Activated CD8-positive, alpha-beta T cell treated with anti-CD3 and anti-CD28 coated beads for 36 hours (primary cell): ENCODE results near the gene ATP1A4. TPM values are rescaled to one million over a fixed set of nuclear protein-coding genes. Genes with fewer than 3 reads are reported as not detected.

ENCODE experiments used
- ATAC-seq: fragments of 200-7000 bp; cut with Tn5 transposase; one replicate; pipeline ENCODE4 v1.10.0; 2021; ENCODE audit warnings: mild to moderate bottlenecking, moderate library complexity
- CTCF ChIA-PET: fragments of 350-600 bp; sonication (Branson Sonifier 250); formaldehyde crosslinking; loops from one replicate; lab custom pipeline; 2021; ENCODE audit warnings: antibody characterized with exemption; lab: Charles Lee
- POLR2A ChIA-PET: fragments of 350-600 bp; sonication (Branson Sonifier 250); formaldehyde crosslinking; loops from one replicate; lab custom pipeline; 2021; ENCODE audit warnings: antibody characterized with exemption; lab: Charles Lee
- DNase-seq: peaks from one replicate; pipeline ENCODE4 v3.0.0-alpha.2; 2020
- H3K27ac Mint-ChIP-seq: one replicate; pipeline ENCODE4 v1.8.0; 2021; ENCODE audit warnings: mild to moderate bottlenecking, mixed read lengths
- H3K27me3 Mint-ChIP-seq: one replicate; pipeline ENCODE4 v1.8.0; 2021; ENCODE audit warnings: mixed read lengths
- H3K36me3 Mint-ChIP-seq: one replicate; pipeline ENCODE4 v1.8.0; 2021; ENCODE audit warnings: low read depth, mixed read lengths
- H3K4me1 Mint-ChIP-seq: one replicate; pipeline ENCODE4 v1.8.0; 2021; ENCODE audit warnings: low read depth, mixed read lengths
- H3K4me3 Mint-ChIP-seq: one replicate; pipeline ENCODE4 v1.8.0; 2021; ENCODE audit warnings: mild to moderate bottlenecking, moderate library complexity, mixed read lengths
- H3K9me3 Mint-ChIP-seq: one replicate; pipeline ENCODE4 v1.8.0; 2021; ENCODE audit warnings: mixed read lengths
- intact Hi-C: fragments of 100-400 bp; cut with micrococcal nuclease; formaldehyde crosslinking; loops from one replicate; pipeline ENCODE4 v1.10.0; 2022
- total RNA-seq, 2 experiments: library from RNA; stranded (reverse); gene quantifications; one replicate each; pipeline ENCODE4 v1.2.3, GENCODE V29; 2021
- TF ChIP-seq, protein P1 (sequence below): fragments of 200-600 bp; IDR thresholded peaks from one replicate; pipeline ENCODE4 v1.8.0; 2022; ENCODE audit warnings: antibody characterized with exemption, mild to moderate bottlenecking

The ATP1A4 gene
- total RNA-seq, 2 experiments from 2014 or later, result not detected

DNA sequence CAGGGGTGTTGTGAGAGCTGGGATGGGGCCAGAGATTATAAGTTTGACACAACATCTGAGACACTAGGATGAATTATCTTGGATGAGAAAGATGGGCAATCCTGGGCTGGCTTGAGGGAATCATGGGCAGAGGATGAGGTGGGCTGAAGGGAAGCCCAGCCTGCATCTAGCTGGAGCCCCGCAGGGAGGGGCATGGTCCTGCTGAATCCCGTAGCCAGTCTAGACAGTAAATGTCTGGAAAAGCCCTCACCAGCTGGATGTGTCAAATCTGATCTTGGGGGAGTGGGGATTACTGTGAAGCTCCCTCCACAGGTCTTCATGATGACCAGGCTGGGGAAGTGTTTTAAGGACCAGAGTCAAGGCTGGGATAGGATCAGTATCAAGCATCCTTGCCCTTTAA, 35.3 kb downstream of the ATP1A4 start:
- intact Hi-C loops, result no loop called here
- ChIA-PET POLR2A (interaction anchor here (0.5 kb wide), 1 partner anchor 68 kb away, joined by 3 read pairs; no protein-coding TSS in a partner anchor), CTCF (interaction anchor here (1.1 to 1.9 kb wide), 3 partner anchors 62 to 105 kb away, joined by 3 to 9 read pairs (median 4); no protein-coding TSS in a partner anchor)

GRCh38 chr1:160187407-160187806, 36.0 kb downstream of the ATP1A4 start:
- CTCF ChIA-PET, result interaction anchor here (1.1 to 1.9 kb wide), 3 partner anchors 61 to 104 kb away, joined by 3 to 9 read pairs (median 4); no protein-coding TSS in a partner anchor
- intact Hi-C loops, result no loop called here
- Mint-ChIP-seq H3K27me3 (no peaks in the 10 kb centered on the region), H3K9me3 (no peaks in the 10 kb centered on the region), H3K27ac (no peak overlapping the region), H3K4me3 (no peak overlapping the region), H3K4me1 (no peaks in the 10 kb centered on the region), H3K36me3 (no peaks in the 10 kb centered on the region)
- TF ChIP-seq, protein P1, sequence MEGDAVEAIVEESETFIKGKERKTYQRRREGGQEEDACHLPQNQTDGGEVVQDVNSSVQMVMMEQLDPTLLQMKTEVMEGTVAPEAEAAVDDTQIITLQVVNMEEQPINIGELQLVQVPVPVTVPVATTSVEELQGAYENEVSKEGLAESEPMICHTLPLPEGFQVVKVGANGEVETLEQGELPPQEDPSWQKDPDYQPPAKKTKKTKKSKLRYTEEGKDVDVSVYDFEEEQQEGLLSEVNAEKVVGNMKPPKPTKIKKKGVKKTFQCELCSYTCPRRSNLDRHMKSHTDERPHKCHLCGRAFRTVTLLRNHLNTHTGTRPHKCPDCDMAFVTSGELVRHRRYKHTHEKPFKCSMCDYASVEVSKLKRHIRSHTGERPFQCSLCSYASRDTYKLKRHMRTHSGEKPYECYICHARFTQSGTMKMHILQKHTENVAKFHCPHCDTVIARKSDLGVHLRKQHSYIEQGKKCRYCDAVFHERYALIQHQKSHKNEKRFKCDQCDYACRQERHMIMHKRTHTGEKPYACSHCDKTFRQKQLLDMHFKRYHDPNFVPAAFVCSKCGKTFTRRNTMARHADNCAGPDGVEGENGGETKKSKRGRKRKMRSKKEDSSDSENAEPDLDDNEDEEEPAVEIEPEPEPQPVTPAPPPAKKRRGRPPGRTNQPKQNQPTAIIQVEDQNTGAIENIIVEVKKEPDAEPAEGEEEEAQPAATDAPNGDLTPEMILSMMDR, result no peak
- ATAC-seq, result no peak
- POLR2A ChIA-PET, result no interaction called here
- DNase-seq, result no peak

More for the DNA sequence above, 35.3 kb downstream of the ATP1A4 start:
- TF ChIP-seq, protein P1, result no peak
- DNase-seq (no peak), ATAC-seq (no peak)
- Mint-ChIP-seq H3K4me1 (no peaks in the 10 kb centered on the region), H3K4me3 (no peak overlapping the region), H3K27me3 (peaks cover 2% of the 10 kb centered on the region), H3K36me3 (no peaks in the 10 kb centered on the region), H3K9me3 (no peaks in the 10 kb centered on the region), H3K27ac (no peak overlapping the region)

DNA sequence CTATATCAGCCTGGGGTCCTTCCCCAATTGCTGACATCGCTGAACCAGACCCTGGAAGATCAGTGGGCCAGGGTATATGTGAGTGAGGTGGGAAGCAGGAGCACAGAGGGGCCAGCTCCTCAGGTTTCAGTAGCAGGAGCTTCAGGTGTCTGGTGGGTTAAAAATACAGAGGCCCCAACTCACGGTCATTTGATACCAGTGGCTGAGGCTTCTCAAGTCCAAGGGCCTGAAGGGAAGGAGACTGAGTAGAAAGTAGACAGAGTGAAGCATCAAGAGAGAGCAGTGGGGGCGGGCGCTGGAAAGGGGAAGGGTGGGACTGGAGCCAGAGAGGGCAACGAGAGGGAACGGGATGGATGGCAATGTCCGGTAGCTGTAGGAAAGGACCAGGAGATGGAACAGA, 36.9 kb downstream of the ATP1A4 start:
- H3K9me3 Mint-ChIP-seq, result no peaks in the 10 kb centered on the region
- no peaks in the 10 kb centered on the region for H3K4me1 Mint-ChIP-seq
- ATAC-seq (no peak), DNase-seq (no peak)
- H3K27me3 Mint-ChIP-seq, result peaks cover 2% of the 10 kb centered on the region
- no peaks in the 10 kb centered on the region for H3K36me3 Mint-ChIP-seq
- intact Hi-C loops, result no loop called here
- ChIA-PET CTCF (interaction anchor here (1.9 to 5.3 kb wide), 2 partner anchors 102 to 103 kb away, joined by 9 to 102 read pairs; no protein-coding TSS in a partner anchor), POLR2A (no interaction called here)
- no peak overlapping the region for H3K27ac Mint-ChIP-seq
- TF ChIP-seq, protein P1, result no peak
- H3K4me3 Mint-ChIP-seq, result no peak overlapping the region

GRCh38 chr1:160189649-160190625, 38.5 kb downstream of the ATP1A4 start, which contains the start of gene CASQ1:
CASQ1 (plus strand) TSS chr1:160190575; CDS start chr1:160190752, 177 bp downstream.
- CTCF ChIA-PET, result interaction anchor here (0.9 to 5.3 kb wide), 8 partner anchors 11 to 186 kb away, joined by 3 to 102 read pairs (median 14); no protein-coding TSS in a partner anchor
- TF ChIP-seq, protein P1, result no peak
- no peaks in the 10 kb centered on the region for H3K4me1 Mint-ChIP-seq
- ATAC-seq (no peak), DNase-seq (no peak)
- H3K4me3 Mint-ChIP-seq, result no peak within 1 kb of the TSS
- no peak within 1 kb of the TSS for H3K27ac Mint-ChIP-seq
- no peaks in the 10 kb centered on the region for H3K36me3 Mint-ChIP-seq
- intact Hi-C loops, result loop anchor here (10.0 kb wide), 1 partner anchor 185 kb away; no protein-coding TSS in a partner anchor
- peaks cover 2% of the 10 kb centered on the region for H3K27me3 Mint-ChIP-seq
- no peaks in the 10 kb centered on the region for H3K9me3 Mint-ChIP-seq
- POLR2A ChIA-PET, result interaction anchor here (0.9 kb wide), 1 partner anchor 103 kb away, joined by 3 read pairs; no protein-coding TSS in a partner anchor
